Upper lobe of left lung (tissue), 6 donors: ENCODE measurements around the gene SPATS2. TPM values are rescaled to one million over a fixed set of nuclear protein-coding genes. Genes with fewer than 3 reads are reported as not detected.

Experiments used
- ATAC-seq, 2 donors: fragments of 200-7000 bp; cut with Tn5 transposase; one replicate each; pipeline ENCODE4 v1.9.1; 2022; ENCODE audit warnings: mild to moderate bottlenecking in 2 of 2, moderate library complexity in 2 of 2; ENCODE audit not compliant: low FRiP score in 2 of 2
- DNase-seq, 2 donors: peaks; one replicate each; pipeline ENCODE4 v3.0.0-alpha.2; 2019 to 2020
- H3K27ac ChIP-seq, 4 donors: fragments of 200-600 bp; sonication (generic); one replicate each; pipeline ENCODE4 v1.5.1; 2016 to 2019
- H3K27me3 ChIP-seq, 4 donors: fragments of 200-600 bp; sonication (generic); one replicate each; pipeline ENCODE4 v1.5.1; 2017 to 2019
- H3K36me3 ChIP-seq, 4 donors: fragments of 200-600 bp; sonication (generic); one replicate each; pipeline ENCODE4 v1.5.1; 2016 to 2019
- H3K4me1 ChIP-seq, 4 donors: fragments of 200-600 bp; sonication (generic); one replicate each; pipeline ENCODE4 v1.5.1; 2018 to 2019
- H3K4me3 ChIP-seq, 4 donors: fragments of 200-600 bp; sonication (generic); one replicate each; pipeline ENCODE4 v1.5.1; 2017 to 2019; ENCODE audit warnings: mild to moderate bottlenecking in 2 of 4, moderate library complexity in 1 of 4
- H3K9me3 ChIP-seq, 4 donors: fragments of 200-600 bp; sonication (generic); one replicate each; pipeline ENCODE4 v1.5.1; 2018 to 2019
- EP300 ChIP-seq, 4 donors: sonication (generic); formaldehyde crosslinking; IDR thresholded peaks; one replicate each; pipeline ENCODE4 v1.5.1; 2017; ENCODE audit warnings: antibody characterized with exemption in 4 of 4, control low read depth in 2 of 4
- POLR2A ChIP-seq, 4 donors: fragments of 450-650 bp; IDR thresholded peaks; one replicate each; pipeline ENCODE4 v1.5.1; 2016 to 2017; ENCODE audit warnings: antibody characterized with exemption in 4 of 4, mild to moderate bottlenecking in 2 of 4
- POLR2AphosphoS5 ChIP-seq, 2 donors: sonication (generic); formaldehyde crosslinking; IDR thresholded peaks; one replicate each; pipeline ENCODE4 v1.5.1; 2017; ENCODE audit warnings: antibody characterized with exemption in 2 of 2
- WGBS, 2 donors: methylation state at CpG; one replicate each; pipeline ENCODE4 v1.1.5; 2017 to 2018; 5-methylcytosine and 5-hydroxymethylcytosine counted together
- total RNA-seq, 6 donors: library from RNA; depleted of rRNA in 4 of 6; stranded (reverse); fragments of >200 nt in 4 of 6; gene quantifications; one replicate each; pipeline versions ENCODE4 v1.1.0 to v1.2.1, GENCODE V29; 2016 to 2021
- TF ChIP-seq, protein P1 (sequence below), 6 experiments: fragments of 450-650 bp in 4 of 6; fragments of 200-600 bp in 2 of 6; sonication (generic) in 2 of 6; IDR thresholded peaks; one replicate each; pipeline ENCODE4 v1.5.1; 2016 to 2019; ENCODE audit warnings: antibody characterized with exemption in 6 of 6
- donor health status: DM: no; HTN: no; CAD: no; lungs with moderate emphysema.
- donor health status: DM: no; HTN: yes; CAD: no; lungs with severe emphysema.

The SPATS2 gene
- total RNA-seq, 6 donors from 2014 or later, result 6.2 to 33.5 (median 14.4) TPM

DNA sequence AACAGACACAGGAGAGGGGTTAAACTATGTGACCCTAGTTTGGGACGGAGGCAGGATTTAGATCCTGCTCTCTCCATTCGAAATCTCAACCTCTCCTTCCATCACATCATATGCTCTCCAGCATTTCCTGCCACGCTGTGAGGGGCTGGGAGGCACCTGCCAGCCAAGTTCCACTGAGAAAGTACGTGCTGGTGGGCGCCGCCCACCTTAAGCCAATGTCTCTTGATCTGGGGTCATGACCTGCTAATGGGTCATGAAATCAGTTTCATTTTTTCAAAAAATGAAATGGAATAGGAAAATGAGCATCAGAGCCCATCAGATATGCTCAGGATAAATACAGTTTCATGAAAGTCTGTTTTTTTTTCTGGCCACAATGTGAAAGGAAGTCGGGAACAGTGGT is 193.4 kb downstream of the SPATS2 start:
- Histone ChIP-seq H3K27ac (no peak overlapping the region), H3K27me3 (no peaks in the 10 kb centered on the region), H3K36me3 (peaks cover 51 to 94% (median 84%) of the 10 kb centered on the region in 4 donors), H3K4me3 (no peak overlapping the region), H3K4me1 (no peaks in the 10 kb centered on the region), H3K9me3 (no peaks in the 10 kb centered on the region)
- ATAC-seq (no peak), DNase-seq (no peak)
- 89 to 90% methylated on average over 7 of the region's 7 CpGs for WGBS, 2 donors
- TF ChIP-seq POLR2A (IDR thresholded peaks at IDR 0.05) (no peak), EP300 (IDR thresholded peaks at IDR 0.05) (no peak), POLR2AphosphoS5 (IDR thresholded peaks at IDR 0.05) (no peak)
- TF ChIP-seq, protein P1, sequence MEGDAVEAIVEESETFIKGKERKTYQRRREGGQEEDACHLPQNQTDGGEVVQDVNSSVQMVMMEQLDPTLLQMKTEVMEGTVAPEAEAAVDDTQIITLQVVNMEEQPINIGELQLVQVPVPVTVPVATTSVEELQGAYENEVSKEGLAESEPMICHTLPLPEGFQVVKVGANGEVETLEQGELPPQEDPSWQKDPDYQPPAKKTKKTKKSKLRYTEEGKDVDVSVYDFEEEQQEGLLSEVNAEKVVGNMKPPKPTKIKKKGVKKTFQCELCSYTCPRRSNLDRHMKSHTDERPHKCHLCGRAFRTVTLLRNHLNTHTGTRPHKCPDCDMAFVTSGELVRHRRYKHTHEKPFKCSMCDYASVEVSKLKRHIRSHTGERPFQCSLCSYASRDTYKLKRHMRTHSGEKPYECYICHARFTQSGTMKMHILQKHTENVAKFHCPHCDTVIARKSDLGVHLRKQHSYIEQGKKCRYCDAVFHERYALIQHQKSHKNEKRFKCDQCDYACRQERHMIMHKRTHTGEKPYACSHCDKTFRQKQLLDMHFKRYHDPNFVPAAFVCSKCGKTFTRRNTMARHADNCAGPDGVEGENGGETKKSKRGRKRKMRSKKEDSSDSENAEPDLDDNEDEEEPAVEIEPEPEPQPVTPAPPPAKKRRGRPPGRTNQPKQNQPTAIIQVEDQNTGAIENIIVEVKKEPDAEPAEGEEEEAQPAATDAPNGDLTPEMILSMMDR (IDR thresholded peaks at IDR 0.05), result no peak

DNA sequence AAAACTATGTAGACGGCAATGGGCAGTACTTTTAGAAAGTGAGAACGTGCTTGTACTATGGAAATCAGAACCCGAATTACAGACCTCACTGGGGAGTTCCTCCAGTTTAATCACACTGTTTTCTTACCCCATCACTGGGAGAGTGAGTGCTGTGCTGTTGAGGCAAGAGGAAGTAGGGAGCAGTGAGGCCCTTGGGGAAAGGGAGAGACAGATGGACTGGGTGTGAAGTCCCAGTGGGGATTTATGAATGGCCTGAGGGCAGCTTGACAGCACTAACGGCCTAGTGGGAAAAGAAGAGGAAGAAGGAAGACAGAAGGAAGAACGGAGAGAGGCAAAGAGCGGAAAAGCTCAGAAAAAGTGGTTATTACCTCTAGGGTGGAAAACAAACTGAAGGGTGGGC is 195.0 kb downstream of the SPATS2 start:
- ATAC-seq, result no peak
- Histone ChIP-seq H3K9me3 (no peaks in the 10 kb centered on the region), H3K4me3 (no peak overlapping the region), H3K36me3 (peaks cover 53 to 82% (median 79%) of the 10 kb centered on the region in 4 donors), H3K27ac (no peak overlapping the region), H3K4me1 (peaks cover 10 to 15% (median 13%) of the 10 kb centered on the region in 4 donors), H3K27me3 (no peaks in the 10 kb centered on the region)
- no peak for DNase-seq
- WGBS, 2 donors, result 85 to 89% methylated on average over 6 of the region's 6 CpGs
- TF ChIP-seq EP300 (IDR thresholded peaks at IDR 0.05) (no peak), POLR2A (IDR thresholded peaks at IDR 0.05) (no peak), POLR2AphosphoS5 (IDR thresholded peaks at IDR 0.05) (no peak)
- TF ChIP-seq, protein P1 (IDR thresholded peaks at IDR 0.05), result no peak

DNA sequence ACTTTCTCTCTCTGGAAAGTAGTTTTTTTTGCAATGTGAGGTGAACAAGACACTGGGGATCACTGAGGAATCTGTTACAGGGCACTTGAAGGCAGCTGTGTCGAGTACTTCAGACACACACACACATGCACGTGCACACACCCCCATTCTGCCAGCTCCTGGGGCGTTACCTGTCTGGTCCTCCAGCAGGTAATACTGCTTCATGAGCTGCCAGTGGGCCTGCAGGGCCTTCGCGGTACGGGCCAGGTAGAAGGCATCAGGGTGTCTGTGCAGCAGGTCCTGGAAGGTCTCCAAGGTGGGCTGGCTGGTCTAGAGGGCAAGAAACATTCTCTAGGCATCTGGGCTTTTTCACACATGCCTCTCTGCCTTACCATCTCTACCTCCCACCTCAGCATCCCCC is 195.6 kb downstream of the SPATS2 start:
- H3K4me3 ChIP-seq, result no peak overlapping the region
- peaks cover 11 to 17% (median 14%) of the 10 kb centered on the region in 4 donors for H3K4me1 ChIP-seq
- no peak for ATAC-seq
- DNase-seq, result no peak
- H3K36me3 ChIP-seq, result peaks cover 53 to 78% (median 73%) of the 10 kb centered on the region in 4 donors
- no peaks in the 10 kb centered on the region for H3K9me3 ChIP-seq
- no peak overlapping the region for H3K27ac ChIP-seq
- TF ChIP-seq POLR2AphosphoS5 (IDR thresholded peaks at IDR 0.05) (no peak), POLR2A (IDR thresholded peaks at IDR 0.05) (no peak), EP300 (IDR thresholded peaks at IDR 0.05) (no peak)
- TF ChIP-seq, protein P1 (IDR thresholded peaks at IDR 0.05), result no peak
- H3K27me3 ChIP-seq, result no peaks in the 10 kb centered on the region
- 91 to 94% methylated on average over 6 of the region's 6 CpGs for WGBS, 2 donors

DNA sequence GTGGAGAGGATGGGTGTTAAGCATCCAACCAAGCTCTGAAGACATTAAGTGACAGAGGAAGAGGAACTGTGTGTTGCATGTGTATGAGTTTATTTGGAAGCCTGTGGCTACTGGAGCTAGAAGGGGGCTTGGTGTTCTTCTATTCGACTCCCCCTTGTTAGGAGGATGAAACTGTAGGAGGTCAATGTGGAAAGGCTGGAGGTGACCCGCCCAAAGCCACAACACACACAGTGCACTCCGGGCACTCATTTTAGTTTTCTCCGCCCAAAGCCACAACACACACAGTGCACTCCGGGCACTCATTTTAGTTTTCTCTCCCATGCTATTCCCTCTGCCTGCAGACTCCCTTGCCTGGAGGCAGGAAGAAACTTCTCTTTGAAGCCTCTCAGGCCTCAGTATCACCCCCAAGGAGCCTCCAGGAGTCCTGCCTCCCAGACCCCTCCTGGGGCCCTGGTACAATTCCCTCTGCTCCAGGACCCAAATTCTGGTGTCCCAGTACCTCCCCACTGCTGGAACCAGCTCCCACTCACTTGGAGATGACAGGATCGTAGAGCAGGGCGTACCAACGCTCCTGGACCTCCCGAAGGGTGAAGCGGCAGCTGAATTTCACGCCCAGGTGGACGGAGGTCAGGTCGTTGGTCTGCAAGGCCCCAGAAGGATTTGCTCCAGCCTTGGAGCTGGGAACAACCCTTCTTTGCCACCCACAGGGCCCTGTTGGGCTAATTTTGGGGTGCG is 196.9 kb downstream of the SPATS2 start:
- peaks cover 43 to 65% (median 60%) of the 10 kb centered on the region in 4 donors for H3K36me3 ChIP-seq
- WGBS, 2 donors, result 93 to 95% methylated on average over 13 to 14 of the region's 14 CpGs
- H3K4me1 ChIP-seq, result peaks cover 16 to 24% (median 20%) of the 10 kb centered on the region in 4 donors
- no peak overlapping the region for H3K4me3 ChIP-seq
- H3K27ac ChIP-seq, result no peak overlapping the region
- H3K9me3 ChIP-seq, result no peaks in the 10 kb centered on the region
- ATAC-seq (no peak), DNase-seq (no peak)
- no peaks in the 10 kb centered on the region for H3K27me3 ChIP-seq
- no peak for TF ChIP-seq EP300 (IDR thresholded peaks at IDR 0.05)
- TF ChIP-seq POLR2A (IDR thresholded peaks at IDR 0.05), result no peak
- no peak for TF ChIP-seq POLR2AphosphoS5 (IDR thresholded peaks at IDR 0.05)

DNA sequence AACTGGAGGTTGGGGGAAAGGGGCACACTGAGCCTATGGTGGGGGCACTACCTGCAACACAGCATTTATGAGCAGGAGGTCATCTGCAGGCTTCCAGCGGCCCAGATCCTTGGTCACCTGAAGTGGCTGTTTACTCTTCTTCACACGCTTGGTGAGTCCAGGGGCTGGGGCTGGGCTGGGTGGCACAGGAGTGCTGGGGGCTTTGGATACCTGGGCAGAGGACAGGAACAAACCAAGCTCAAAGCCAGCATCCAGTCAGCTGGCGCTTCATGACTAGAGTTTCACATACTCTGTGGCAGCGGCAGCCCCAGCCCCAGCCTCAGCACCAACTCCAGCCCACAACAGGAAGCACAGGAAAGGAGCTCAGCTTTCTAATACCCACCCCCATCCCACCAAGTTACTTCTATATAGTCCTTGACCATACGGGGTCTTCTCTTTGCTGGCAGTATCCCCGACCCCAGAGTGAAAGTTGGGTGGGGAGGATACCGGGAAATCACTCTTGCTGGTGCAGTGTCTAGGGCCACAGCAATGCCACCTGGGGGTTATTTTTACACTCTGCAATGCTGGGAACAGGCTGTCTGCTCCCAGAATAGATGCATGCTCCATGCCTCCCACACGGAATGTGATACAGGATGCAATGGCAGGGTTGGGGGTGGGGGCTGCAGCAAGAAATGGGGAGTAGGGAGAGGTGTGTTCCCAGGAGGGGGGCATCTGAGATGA is 197.6 kb downstream of the SPATS2 start:
- H3K9me3 ChIP-seq, result no peaks in the 10 kb centered on the region
- TF ChIP-seq EP300 (IDR thresholded peaks at IDR 0.05), result no peak
- no peak for TF ChIP-seq POLR2AphosphoS5 (IDR thresholded peaks at IDR 0.05)
- TF ChIP-seq, protein P1 (IDR thresholded peaks at IDR 0.05), result no peak
- peaks cover 20 to 30% (median 24%) of the 10 kb centered on the region in 4 donors for H3K4me1 ChIP-seq
- no peaks in the 10 kb centered on the region for H3K27me3 ChIP-seq
- ATAC-seq (no peak), DNase-seq (no peak)
- WGBS, 2 donors, result 68 to 73% methylated on average over 7 to 8 of the region's 8 CpGs
- peaks cover 35 to 58% (median 53%) of the 10 kb centered on the region in 4 donors for H3K36me3 ChIP-seq
- no peak overlapping the region for H3K4me3 ChIP-seq
- no peak overlapping the region for H3K27ac ChIP-seq
